Measurements from ENCODE around the gene EFCAB6. TPM values are rescaled to one million over a fixed set of nuclear protein-coding genes. Genes with fewer than 3 reads are reported as not detected.

EFCAB6 gene
- total and polyA plus RNA-seq, 9 of the 15 experiments (the other 6 are each of a cell fraction or from before 2014, with no cell fraction given): 0.06 TPM; not detected in 8

- FAIRE-seq (no peak), DNase-seq (ENCODE audit: extremely low read depth in 1 of 4, low spot score in 3 of 4) (no peak), ATAC-seq (no peak)
- Histone ChIP-seq H3K79me2 (ENCODE audit: control insufficient read depth, insufficient read depth, low read length) (no peaks in the 10 kb centered on the region), H3K4me1 (replicated peaks in 1 of 2; ENCODE audit: control insufficient read depth in 2 of 2, insufficient read depth in 2 of 2, low read length in 2 of 2) (no peaks in the 10 kb centered on the region), H3K4me2 (ENCODE audit: insufficient read depth, low read length) (no peak overlapping the region), H4K20me1 (replicated peaks; ENCODE audit: control insufficient read depth, insufficient read depth, low read length) (no peaks in the 10 kb centered on the region), H3K9ac (ENCODE audit: insufficient read depth in 1 of 2, low read depth in 2 of 2, low read length in 2 of 2) (no peak overlapping the region), H3K9me1 (ENCODE audit: control insufficient read depth, insufficient read depth, low read length) (no peaks in the 10 kb centered on the region), H3K27ac (ENCODE audit: extremely low read depth, low read depth, low read length) (no peak overlapping the region), H3K4me3 (no peak overlapping the region), H3K27me3 (ENCODE audit: control insufficient read depth in 2 of 2, insufficient read depth in 2 of 2, low read length in 2 of 2) (peaks cover 0 to 11% of the 10 kb centered on the region in 2 experiments; a peak in 1 of 5 replicates), H3K36me3 (ENCODE audit: control insufficient read depth, insufficient read depth, low read length) (no peaks in the 10 kb centered on the region), H3K9me3 (replicated peaks; ENCODE audit: control insufficient read depth, insufficient read depth, low read depth, low read length) (no peaks in the 10 kb centered on the region), H2AFZ (ENCODE audit: low read depth, low read length) (no peak overlapping the region)
- ChIA-PET POLR2A (no interaction called here), CTCF (ENCODE audit: low intra/inter-chr PET ratio) (no interaction called here)
- WGBS (ENCODE audit: insufficient coverage, low coverage, missing lambda C conversion rate): 0% methylated on average over 6 of the region's 6 CpGs
- intact Hi-C loops (cut with micrococcal nuclease) (no loop called here), in situ Hi-C loops (cut with MboI) (no loop called here)
- TF ChIP-seq NELFE (IDR thresholded peaks at IDR 0.05; ENCODE audit: insufficient read depth, insufficient read length): no peak
- TF ChIP-seq HNRNPL (IDR thresholded peaks at IDR 0.05; ENCODE audit: low read depth, low read length): no peak
- TF ChIP-seq ESRRA (IDR thresholded peaks at IDR 0.05; ENCODE audit: borderline replicate concordance, low read depth): no peak
- TF ChIP-seq FOXA1 (IDR thresholded peaks at IDR 0.05; ENCODE audit: borderline replicate concordance): no peak
- TF ChIP-seq HMBOX1 (IDR thresholded peaks at IDR 0.05): no peak
- no peak for TF ChIP-seq ZNF232 (CRISPR knock-in tag; IDR thresholded peaks at IDR 0.05)
- no peak for TF ChIP-seq ZBTB8A (IDR thresholded peaks at IDR 0.05; ENCODE audit: partially characterized antibody)
- no peak for TF ChIP-seq MITF (IDR thresholded peaks at IDR 0.05)
- no peak for TF ChIP-seq RBM17 (IDR thresholded peaks at IDR 0.05; ENCODE audit: borderline replicate concordance, low read depth, low read length)
- BruUV-seq (replicated peaks): no TSS peak
Observed at GRCh38 chr22:43772831-43773230, 39.3 kb downstream of the EFCAB6 start.

Data from K562 (cell line).